Occipital lobe (tissue), 2 donors: ENCODE measurements around the gene PASK. TPM values are rescaled to one million over a fixed set of nuclear protein-coding genes. Genes with fewer than 3 reads are reported as not detected.

Source experiments
- DNase-seq: peaks from one replicate; lab custom pipeline; 2025; lab: John Stamatoyannopoulos, UW
- total RNA-seq: library from RNA; depleted of rRNA; stranded (reverse); fragments of >200 nt; gene quantifications from one replicate; pipeline ENCODE4 v1.2.3, GENCODE V29; 2014

The PASK gene
- total RNA-seq, 1 donor from 2014 or later, result 11.9 TPM

- no peak for DNase-seq
Observed at GRCh38 chr2:241126771-241127202, 22.5 kb downstream of the PASK start.

- no peak for DNase-seq
Observed at GRCh38 chr2:241126201-241126611, 23.1 kb downstream of the PASK start.

GRCh38 chr2:241125626-241126025, 23.6 kb downstream of the PASK start:
- no peak for DNase-seq

GRCh38 chr2:241123816-241124536, 25.3 kb downstream of the PASK start:
- peak; percentile 48 for DNase-seq

- no peak for DNase-seq
Observed at GRCh38 chr2:241122376-241123002, 26.8 kb downstream of the PASK start.

GRCh38 chr2:241121008-241121407, 28.3 kb downstream of the PASK start:
- no peak for DNase-seq

GRCh38 chr2:241120440-241120839, 28.8 kb downstream of the PASK start:
- no peak for DNase-seq

GRCh38 chr2:241118737-241119505, 30.4 kb downstream of the PASK start:
- no peak for DNase-seq

- no peak for DNase-seq
Observed at GRCh38 chr2:241116606-241117560, 32.4 kb downstream of the PASK start.

- DNase-seq, result no peak
Observed at GRCh38 chr2:241115361-241115760, 33.9 kb downstream of the PASK start.

GRCh38 chr2:241114836-241115235, 34.4 kb downstream of the PASK start:
- DNase-seq, result no peak

GRCh38 chr2:241112592-241112991, 36.7 kb downstream of the PASK start:
- DNase-seq, result no peak

- DNase-seq, result no peak
Observed at GRCh38 chr2:241112046-241112445, 37.2 kb downstream of the PASK start.

- no peak for DNase-seq
Observed at GRCh38 chr2:241111440-241111805, 37.8 kb downstream of the PASK start.

GRCh38 chr2:241110607-241111439, 38.4 kb downstream of the PASK start:
- no peak for DNase-seq

GRCh38 chr2:241110089-241110606, 39.1 kb downstream of the PASK start:
- no peak for DNase-seq

- DNase-seq, result no peak
Observed at GRCh38 chr2:241109210-241110088, 39.8 kb downstream of the PASK start.

GRCh38 chr2:241108271-241109209, 40.7 kb downstream of the PASK start:
- no peak for DNase-seq
